Gastroesophageal sphincter (tissue), 4 donors: Measurements from ENCODE around the gene SLC35F3. TPM values are rescaled to one million over a fixed set of nuclear protein-coding genes. Genes with fewer than 3 reads are reported as not detected.

Experiments used
- ATAC-seq: fragments of 150-250 bp; one replicate; pipeline ENCODE4 v1.9.1; 2016; ENCODE audit warnings: mild to moderate bottlenecking, moderate library complexity
- H3K27ac ChIP-seq, 4 donors: fragments of 200-600 bp; sonication (generic) in 3 of 4; 1 replicate in 3 of 4; 2 replicates in 1 of 4; pipeline ENCODE4 v1.5.1; 2016 to 2019
- H3K27me3 ChIP-seq: fragments of 200-600 bp; sonication (generic); one replicate; pipeline ENCODE4 v1.5.1; 2019
- H3K36me3 ChIP-seq, 2 donors: fragments of 200-600 bp; sonication (generic); one replicate each; pipeline ENCODE4 v1.5.1; 2019; ENCODE audit warnings: control low read depth in 1 of 2
- H3K4me1 ChIP-seq, 3 donors: fragments of 200-600 bp; sonication (generic); 1 replicate in 2 of 3; 2 replicates in 1 of 3; pipeline ENCODE4 v1.5.1; 2016 to 2019; ENCODE audit warnings: control low read depth in 2 of 3
- H3K4me3 ChIP-seq, 2 donors: fragments of 200-600 bp; sonication (generic); one replicate each; pipeline ENCODE4 v1.5.1; 2019; ENCODE audit warnings: mild to moderate bottlenecking in 1 of 2, moderate library complexity in 1 of 2
- H3K9me3 ChIP-seq, 3 donors: fragments of 200-600 bp; sonication (generic); one replicate each; pipeline ENCODE4 v1.5.1; 2017 to 2019; ENCODE audit warnings: control low read depth in 2 of 3
- CTCF ChIP-seq, 4 experiments: fragments of 200-600 bp in 2 of 4; fragments of 450-650 bp in 2 of 4; sonication (generic) in 1 of 4; IDR thresholded peaks; one replicate each; pipeline ENCODE4 v1.5.1; 2017 to 2019; ENCODE audit warnings: antibody characterized with exemption in 4 of 4, mild to moderate bottlenecking in 2 of 4, moderate library complexity in 2 of 4
- EP300 ChIP-seq: sonication (generic); formaldehyde crosslinking; IDR thresholded peaks from one replicate; pipeline ENCODE4 v1.6.1; 2017; ENCODE audit warnings: antibody characterized with exemption, mild to moderate bottlenecking
- POLR2A ChIP-seq, 2 donors: fragments of 450-650 bp; IDR thresholded peaks; one replicate each; pipeline ENCODE4 v1.6.1; 2017; ENCODE audit warnings: antibody characterized with exemption in 2 of 2, mild to moderate bottlenecking in 2 of 2, moderate library complexity in 1 of 2
- POLR2AphosphoS5 ChIP-seq: sonication (generic); formaldehyde crosslinking; IDR thresholded peaks from one replicate; pipeline ENCODE4 v1.6.1; 2017; ENCODE audit warnings: antibody characterized with exemption
- WGBS, 2 donors: methylation state at CpG; one replicate each; pipeline ENCODE4 v1.1.5; 2018; ENCODE audit warnings: low coverage in 1 of 2; 5-methylcytosine and 5-hydroxymethylcytosine counted together
- total RNA-seq, 4 donors: library from RNA; depleted of rRNA; stranded (reverse); fragments of >200 nt; gene quantifications; one replicate each; pipeline ENCODE4 v1.1.0, GENCODE V29; 2016

The SLC35F3 gene
- total RNA-seq, 4 donors from 2014 or later = 0.16 to 0.62 (median 0.54) TPM; not detected in 1

GRCh38 chr1:233998456-233998855 is 94.0 kb downstream of the SLC35F3 start:
- Histone ChIP-seq H3K9me3 (no peaks in the 10 kb centered on the region), H3K4me3 (no peak overlapping the region), H3K4me1 (no peaks in the 10 kb centered on the region), H3K27me3 (peaks cover 15% of the 10 kb centered on the region), H3K36me3 (no peaks in the 10 kb centered on the region), H3K27ac (no peak overlapping the region)
- ATAC-seq = no peak
- TF ChIP-seq POLR2AphosphoS5 = no peak
- no peak for TF ChIP-seq POLR2A (IDR thresholded peaks at IDR 0.05)
- TF ChIP-seq EP300 = no peak
- TF ChIP-seq CTCF (IDR thresholded peaks at IDR 0.05) = no peak
- WGBS, 2 donors = 48 to 67% methylated on average over 3 of the region's 3 CpGs

GRCh38 chr1:233998891-233999290 is 94.4 kb downstream of the SLC35F3 start:
- 77 to 82% methylated on average over 2 to 6 of the region's 6 CpGs for WGBS, 2 donors
- Histone ChIP-seq H3K4me1 (no peaks in the 10 kb centered on the region), H3K27me3 (peaks cover 18% of the 10 kb centered on the region), H3K27ac (no peak overlapping the region), H3K4me3 (no peak overlapping the region), H3K36me3 (no peaks in the 10 kb centered on the region), H3K9me3 (no peaks in the 10 kb centered on the region)
- TF ChIP-seq POLR2A (IDR thresholded peaks at IDR 0.05) (no peak), CTCF (IDR thresholded peaks at IDR 0.05) (no peak)
- no peak for ATAC-seq

GRCh38 chr1:234000557-234001041 is 96.1 kb downstream of the SLC35F3 start:
- H3K36me3 ChIP-seq = no peaks in the 10 kb centered on the region
- no peak overlapping the region for H3K4me3 ChIP-seq
- ATAC-seq = no peak
- 11 to 40% methylated on average over 3 to 5 of the region's 5 CpGs for WGBS, 2 donors
- no peaks in the 10 kb centered on the region for H3K9me3 ChIP-seq
- TF ChIP-seq EP300 = no peak
- no peak for TF ChIP-seq POLR2AphosphoS5
- no peak for TF ChIP-seq POLR2A (IDR thresholded peaks at IDR 0.05)
- TF ChIP-seq CTCF (IDR thresholded peaks at IDR 0.05) = no peak
- no peaks in the 10 kb centered on the region for H3K4me1 ChIP-seq
- H3K27me3 ChIP-seq = peaks cover 22% of the 10 kb centered on the region
- no peak overlapping the region for H3K27ac ChIP-seq

- Histone ChIP-seq H3K4me3 (no peak overlapping the region), H3K27me3 (peaks cover 27% of the 10 kb centered on the region), H3K27ac (no peak overlapping the region), H3K4me1 (no peaks in the 10 kb centered on the region), H3K9me3 (no peaks in the 10 kb centered on the region), H3K36me3 (no peaks in the 10 kb centered on the region)
- TF ChIP-seq POLR2A (IDR thresholded peaks at IDR 0.05) (no peak), CTCF (IDR thresholded peaks at IDR 0.05) (no peak), POLR2AphosphoS5 (no peak), EP300 (no peak)
- no peak for ATAC-seq
Measured at GRCh38 chr1:234001817-234002216, 97.3 kb downstream of the SLC35F3 start.

- Histone ChIP-seq H3K27ac (no peak overlapping the region), H3K9me3 (no peaks in the 10 kb centered on the region), H3K4me3 (no peak overlapping the region), H3K36me3 (no peaks in the 10 kb centered on the region), H3K27me3 (peaks cover 21% of the 10 kb centered on the region), H3K4me1 (no peaks in the 10 kb centered on the region)
- TF ChIP-seq CTCF (IDR thresholded peaks at IDR 0.05) = no peak
- TF ChIP-seq POLR2AphosphoS5 = no peak
- TF ChIP-seq EP300 = no peak
- no peak for TF ChIP-seq POLR2A (IDR thresholded peaks at IDR 0.05)
- ATAC-seq = no peak
Measured at GRCh38 chr1:234004591-234004990, 100.1 kb downstream of the SLC35F3 start.
